SK-N-SH (cell line): Measurements from ENCODE around the gene UBE2S. TPM values are rescaled to one million over a fixed set of nuclear protein-coding genes. Genes with fewer than 3 reads are reported as not detected.
A peak's percentile ranks its signal among the peaks of the same experiment; 100 is the strongest.

Source experiments
- CTCF ChIA-PET: fragments of 300-600, 350-600 bp; formaldehyde crosslinking; extraction: SDS; loops from one replicate; lab custom pipeline; 2021; lab: Yijun Ruan, JAX
- POLR2A ChIA-PET: fragments of 350-600 bp; sonication (Branson Sonifier 250); formaldehyde crosslinking; extraction: SDS; loops from one replicate; lab custom pipeline; 2020; ENCODE audit warnings: antibody characterized with exemption, inconsistent platforms; lab: Yijun Ruan, JAX
- DNase-seq: peaks from one replicate; pipeline ENCODE4 v3.0.0; 2012
- H2AFZ ChIP-seq: fragments of 200-600 bp; sonication (generic); 2 replicates; pipeline ENCODE4 v1.8.1; 2016; ENCODE audit warnings: antibody characterized with exemption, mild to moderate bottlenecking, low read depth
- H3F3A ChIP-seq: fragments of 200-600 bp; sonication (generic); replicated peaks from 2 replicates; pipeline ENCODE3; 2016; ENCODE audit warnings: antibody characterized with exemption, mild to moderate bottlenecking; ENCODE audit not compliant: insufficient read depth
- H3K27ac ChIP-seq, 2 experiments: fragments of 200-500 bp in 1 of 2; fragments of 200-600 bp in 1 of 2; sonication (Bioruptor generic) in 1 of 2; sonication (generic), shearing (Covaris generic) in 1 of 2; 2 replicates each; pipeline versions ENCODE4 v1.5.1 to v1.6.1; 2014 to 2016; ENCODE audit warnings: low read depth in 2 of 2, inconsistent platforms in 1 of 2, low read length in 1 of 2, mild to moderate bottlenecking in 1 of 2, mixed read lengths in 1 of 2
- H3K27me3 ChIP-seq: fragments of 200-600 bp; sonication (generic), shearing (Covaris generic); 2 replicates; pipeline ENCODE4 v1.6.1; 2016; ENCODE audit warnings: mixed run types; ENCODE audit not compliant: insufficient read depth
- H3K36me3 ChIP-seq, 2 experiments: fragments of 200-500 bp in 1 of 2; fragments of 200-600 bp in 1 of 2; sonication (Bioruptor generic) in 1 of 2; sonication (generic) in 1 of 2; replicated peaks in 1 of 2; 2 replicates each; pipeline versions ENCODE3 to v1.5.1; 2014 to 2016; ENCODE audit warnings: low read length in 1 of 2, mild to moderate bottlenecking in 1 of 2; ENCODE audit not compliant: insufficient read depth in 2 of 2, control insufficient read depth in 1 of 2
- H3K4me1 ChIP-seq, 2 experiments: fragments of 200-500 bp in 1 of 2; fragments of 200-600 bp in 1 of 2; sonication (Bioruptor generic) in 1 of 2; sonication (generic), shearing (Covaris generic) in 1 of 2; 2 replicates each; pipeline versions ENCODE4 v1.5.1 to v1.6.1; 2014 to 2016; ENCODE audit warnings: low read depth in 1 of 2, low read length in 1 of 2, mixed run types in 1 of 2; ENCODE audit not compliant: insufficient read depth in 2 of 2, control insufficient read depth in 1 of 2
- H3K4me2 ChIP-seq: fragments of 200-600 bp; sonication (generic), shearing (Covaris generic); 2 replicates; pipeline ENCODE4 v1.6.1; 2017; ENCODE audit warnings: mixed run types
- H3K4me3 ChIP-seq, 2 experiments: fragments of 200-500 bp in 1 of 2; fragments of 200-600 bp in 1 of 2; sonication (Bioruptor generic) in 1 of 2; sonication (generic), shearing (Covaris generic) in 1 of 2; 2 replicates each; pipeline versions ENCODE4 v1.5.1 to v1.8.1; 2014 to 2016; ENCODE audit warnings: low read depth in 2 of 2, inconsistent platforms in 1 of 2, low read length in 1 of 2, mild to moderate bottlenecking in 1 of 2, mixed read lengths in 1 of 2, moderate library complexity in 1 of 2
- H3K79me2 ChIP-seq: fragments of 200-600 bp; sonication (generic); 2 replicates; pipeline ENCODE4 v1.8.1; 2017; ENCODE audit warnings: mild to moderate bottlenecking; ENCODE audit not compliant: insufficient read depth
- H3K9ac ChIP-seq: fragments of 200-600 bp; sonication (generic); 2 replicates; pipeline ENCODE4 v1.6.1; 2017; ENCODE audit warnings: mixed run types
- H3K9me2 ChIP-seq: fragments of 200-600 bp; sonication (generic); 2 replicates; pipeline ENCODE4 v1.6.1; 2017; ENCODE audit warnings: mixed run types
- H3K9me3 ChIP-seq: fragments of 200-600 bp; sonication (generic); 2 replicates; pipeline ENCODE4 v1.6.1; 2017; ENCODE audit warnings: mixed run types, mild to moderate bottlenecking, moderate library complexity
- H4K20me1 ChIP-seq: fragments of 200-600 bp; sonication (generic); 2 replicates; pipeline ENCODE4 v1.6.1; 2017; ENCODE audit warnings: mild to moderate bottlenecking, mixed run types; ENCODE audit not compliant: insufficient read depth
- FOXJ3 ChIP-seq: sonication (generic); formaldehyde crosslinking; IDR thresholded peaks from 2 replicates; pipeline ENCODE4 v1.5.1; 2020; ENCODE audit warnings: mild to moderate bottlenecking, missing genetic modification reagents
- GATA2 ChIP-seq: sonication (generic); formaldehyde crosslinking; IDR thresholded peaks from 2 replicates; pipeline ENCODE4 v1.5.0; 2020; ENCODE audit warnings: mild to moderate bottlenecking, missing genetic modification reagents
- JUND ChIP-seq: IDR thresholded peaks from 2 replicates; pipeline ENCODE4 v1.4.0; 2012
- RAD21 ChIP-seq: IDR thresholded peaks from 2 replicates; pipeline ENCODE4 v1.6.1; 2012; ENCODE audit warnings: mild to moderate bottlenecking, low read length
- RCOR1 ChIP-seq: fragments of 150-350 bp; IDR thresholded peaks from 2 replicates; pipeline ENCODE4 v1.6.1; 2017; ENCODE audit warnings: antibody characterized with exemption, low read length
- SMC3 ChIP-seq: IDR thresholded peaks from 2 replicates; pipeline ENCODE4 v1.6.1; 2012; ENCODE audit warnings: low read depth, low read length, improper control_type of control experiment
- WGBS: methylation state at CpG from one replicate; pipeline ENCODE4 v1.1.6; 2017; ENCODE audit warnings: low lambda C conversion rate; 5-methylcytosine and 5-hydroxymethylcytosine counted together
- polyA plus RNA-seq, 3 experiments: library from polyadenylated mRNA; depleted of rRNA; stranded (reverse); fragments of >200 nt; gene quantifications; 2 replicates each; pipeline ENCODE4 v1.2.3, GENCODE V29; 2012
- TF ChIP-seq, protein P1 (sequence below): fragments of 200-600 bp; sonication (generic); IDR thresholded peaks from 2 replicates; pipeline ENCODE4 v1.6.1; 2017; ENCODE audit warnings: antibody characterized with exemption, mild to moderate bottlenecking, moderate library complexity
- TF ChIP-seq, protein P2 (sequence below): IDR thresholded peaks from 2 replicates; pipeline ENCODE4; 2012

Gene UBE2S
- polyA plus RNA-seq, 1 of the 3 experiments (the other 2 are of a cell fraction), result 133 TPM

DNA sequence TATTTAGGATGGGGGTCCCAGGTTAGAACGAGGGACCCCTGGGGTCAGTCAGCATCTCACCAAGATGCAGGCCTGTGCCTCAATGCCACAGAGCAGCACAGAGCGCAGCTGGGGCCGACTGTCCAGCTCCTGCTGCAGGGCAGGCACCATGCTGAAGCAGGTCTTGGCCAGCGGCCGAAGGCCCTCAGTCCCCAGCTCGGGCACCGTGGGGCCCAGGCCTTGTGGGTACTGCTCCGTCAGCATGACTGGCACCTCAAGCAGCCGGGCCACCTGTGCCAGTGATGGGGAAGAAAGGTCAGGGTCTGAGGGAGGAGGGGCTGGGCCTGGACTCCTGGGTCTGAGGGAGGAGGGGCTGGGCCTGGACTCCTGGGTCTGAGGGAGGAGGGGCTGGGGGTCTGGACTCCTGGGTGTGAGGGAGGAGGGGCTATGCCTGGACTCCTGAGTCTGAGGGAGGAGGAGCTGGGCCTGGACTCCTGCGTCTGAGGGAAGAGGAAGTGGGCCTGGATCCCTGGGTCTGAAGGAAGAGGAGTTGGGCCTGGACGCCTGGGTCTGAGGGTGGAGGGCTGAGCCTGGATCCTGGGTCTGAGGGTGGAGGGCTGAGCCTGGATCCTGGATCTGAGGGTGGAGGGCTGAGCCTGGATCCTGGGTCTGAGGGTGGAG, 48.1 kb upstream of the UBE2S start:
- ChIA-PET POLR2A (no interaction called here), CTCF (interaction anchor here (1.0 kb wide), 1 partner anchor 314 kb away, joined by 3 read pairs; no protein-coding TSS in a partner anchor)
- Histone ChIP-seq H3K4me3 (no peak overlapping the region), H2AFZ (no peak overlapping the region), H3K4me1 (peaks cover 9 to 24% of the 10 kb centered on the region in 2 experiments; a peak in 2 of 4 replicates), H3K9ac (no peak overlapping the region), H3K36me3 (no peaks in the 10 kb centered on the region), H3F3A (peaks cover 25% of the 10 kb centered on the region), H3K9me3 (no peaks in the 10 kb centered on the region), H3K27me3 (peaks cover 11% of the 10 kb centered on the region), H3K4me2 (no peak overlapping the region), H3K9me2 (no peaks in the 10 kb centered on the region), H3K79me2 (peaks cover 12% of the 10 kb centered on the region; the same call in 1 of the 2 replicates), H3K27ac (no peak overlapping the region), H4K20me1 (peaks cover 15% of the 10 kb centered on the region)
- TF ChIP-seq JUND (no peak), FOXJ3 (no peak)
- 83% methylated on average over 8 of the region's 11 CpGs for WGBS
- DNase-seq, result no peak

DNA sequence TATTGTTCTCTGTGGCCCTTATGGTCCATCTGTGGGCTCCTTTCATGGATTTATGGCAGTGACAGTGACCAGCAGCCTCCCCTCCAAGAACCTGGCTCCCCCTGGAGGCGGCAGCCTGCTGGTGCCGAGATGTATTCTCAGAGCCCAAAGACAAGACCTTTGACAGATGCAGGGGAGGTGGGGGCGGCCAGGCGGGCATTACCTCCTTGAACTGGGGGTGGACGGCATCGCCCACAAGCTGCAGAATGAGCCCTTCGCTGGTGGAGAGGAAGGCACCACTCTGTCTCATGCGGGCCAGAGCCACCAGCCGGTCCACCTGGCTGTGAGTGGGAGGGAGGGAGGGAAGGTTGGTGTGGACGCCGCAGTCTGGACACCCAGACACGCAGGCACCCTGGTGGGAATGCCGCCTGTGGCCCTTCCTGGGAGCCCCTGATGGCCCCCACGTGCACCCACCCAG, 47.2 kb upstream of the UBE2S start:
- Histone ChIP-seq H3K27me3 (peaks cover 11% of the 10 kb centered on the region), H4K20me1 (peaks cover 15% of the 10 kb centered on the region), H3F3A (peaks cover 16% of the 10 kb centered on the region), H3K79me2 (peaks cover 12% of the 10 kb centered on the region; the same call in 1 of the 2 replicates), H2AFZ (no peak overlapping the region), H3K4me2 (no peak overlapping the region), H3K4me3 (peak overlapping the region in 1 of 2 experiments; percentile 29; a peak in 1 of 4 replicates), H3K36me3 (no peaks in the 10 kb centered on the region), H3K9me2 (no peaks in the 10 kb centered on the region), H3K27ac (no peak overlapping the region), H3K9ac (no peak overlapping the region), H3K9me3 (no peaks in the 10 kb centered on the region), H3K4me1 (peaks cover 5 to 19% of the 10 kb centered on the region in 2 experiments; a peak in 2 of 4 replicates)
- WGBS, result 45% methylated on average over 9 of the region's 14 CpGs
- POLR2A ChIA-PET, result no interaction called here
- TF ChIP-seq GATA2 (CRISPR knock-in tag) (no peak), RAD21 (peak; percentile 63), RCOR1 (no peak), SMC3 (peak; percentile 46)
- TF ChIP-seq, protein P1, sequence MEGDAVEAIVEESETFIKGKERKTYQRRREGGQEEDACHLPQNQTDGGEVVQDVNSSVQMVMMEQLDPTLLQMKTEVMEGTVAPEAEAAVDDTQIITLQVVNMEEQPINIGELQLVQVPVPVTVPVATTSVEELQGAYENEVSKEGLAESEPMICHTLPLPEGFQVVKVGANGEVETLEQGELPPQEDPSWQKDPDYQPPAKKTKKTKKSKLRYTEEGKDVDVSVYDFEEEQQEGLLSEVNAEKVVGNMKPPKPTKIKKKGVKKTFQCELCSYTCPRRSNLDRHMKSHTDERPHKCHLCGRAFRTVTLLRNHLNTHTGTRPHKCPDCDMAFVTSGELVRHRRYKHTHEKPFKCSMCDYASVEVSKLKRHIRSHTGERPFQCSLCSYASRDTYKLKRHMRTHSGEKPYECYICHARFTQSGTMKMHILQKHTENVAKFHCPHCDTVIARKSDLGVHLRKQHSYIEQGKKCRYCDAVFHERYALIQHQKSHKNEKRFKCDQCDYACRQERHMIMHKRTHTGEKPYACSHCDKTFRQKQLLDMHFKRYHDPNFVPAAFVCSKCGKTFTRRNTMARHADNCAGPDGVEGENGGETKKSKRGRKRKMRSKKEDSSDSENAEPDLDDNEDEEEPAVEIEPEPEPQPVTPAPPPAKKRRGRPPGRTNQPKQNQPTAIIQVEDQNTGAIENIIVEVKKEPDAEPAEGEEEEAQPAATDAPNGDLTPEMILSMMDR, result peak; percentile 77
- TF ChIP-seq, protein P2, sequence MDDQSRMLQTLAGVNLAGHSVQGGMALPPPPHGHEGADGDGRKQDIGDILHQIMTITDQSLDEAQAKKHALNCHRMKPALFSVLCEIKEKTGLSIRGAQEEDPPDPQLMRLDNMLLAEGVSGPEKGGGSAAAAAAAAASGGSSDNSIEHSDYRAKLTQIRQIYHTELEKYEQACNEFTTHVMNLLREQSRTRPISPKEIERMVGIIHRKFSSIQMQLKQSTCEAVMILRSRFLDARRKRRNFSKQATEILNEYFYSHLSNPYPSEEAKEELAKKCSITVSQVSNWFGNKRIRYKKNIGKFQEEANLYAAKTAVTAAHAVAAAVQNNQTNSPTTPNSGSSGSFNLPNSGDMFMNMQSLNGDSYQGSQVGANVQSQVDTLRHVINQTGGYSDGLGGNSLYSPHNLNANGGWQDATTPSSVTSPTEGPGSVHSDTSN, result no peak
- DNase-seq, result peak; percentile 73
- CTCF ChIA-PET, result interaction anchor here (1.0 to 4.0 kb wide), 4 partner anchors 13 to 313 kb away, joined by 3 to 26 read pairs (median 6); no protein-coding TSS in a partner anchor
